ENCODE measurements around the gene MGMT.

DNA sequence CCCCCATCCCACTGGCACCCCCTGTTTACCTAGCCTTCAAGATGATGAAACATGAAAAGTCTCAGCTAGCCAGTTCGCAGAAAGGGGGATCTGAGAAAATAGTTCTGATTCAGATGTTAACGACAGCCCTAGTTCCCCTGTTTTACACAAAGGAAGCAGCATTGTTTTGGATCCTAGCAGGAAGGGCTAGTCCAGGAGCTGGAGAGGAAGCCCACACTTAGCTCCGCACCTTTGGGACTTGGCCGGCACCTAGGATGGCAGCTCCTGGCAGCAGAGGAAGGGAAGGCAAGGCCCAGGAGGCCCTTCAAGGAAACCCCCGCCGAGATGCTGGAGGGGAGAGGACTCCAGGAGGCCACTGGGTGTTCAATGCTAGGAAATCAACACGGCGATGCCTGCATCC lies 29.0 kb upstream of the MGMT start:
- TF ChIP-seq, protein P1, sequence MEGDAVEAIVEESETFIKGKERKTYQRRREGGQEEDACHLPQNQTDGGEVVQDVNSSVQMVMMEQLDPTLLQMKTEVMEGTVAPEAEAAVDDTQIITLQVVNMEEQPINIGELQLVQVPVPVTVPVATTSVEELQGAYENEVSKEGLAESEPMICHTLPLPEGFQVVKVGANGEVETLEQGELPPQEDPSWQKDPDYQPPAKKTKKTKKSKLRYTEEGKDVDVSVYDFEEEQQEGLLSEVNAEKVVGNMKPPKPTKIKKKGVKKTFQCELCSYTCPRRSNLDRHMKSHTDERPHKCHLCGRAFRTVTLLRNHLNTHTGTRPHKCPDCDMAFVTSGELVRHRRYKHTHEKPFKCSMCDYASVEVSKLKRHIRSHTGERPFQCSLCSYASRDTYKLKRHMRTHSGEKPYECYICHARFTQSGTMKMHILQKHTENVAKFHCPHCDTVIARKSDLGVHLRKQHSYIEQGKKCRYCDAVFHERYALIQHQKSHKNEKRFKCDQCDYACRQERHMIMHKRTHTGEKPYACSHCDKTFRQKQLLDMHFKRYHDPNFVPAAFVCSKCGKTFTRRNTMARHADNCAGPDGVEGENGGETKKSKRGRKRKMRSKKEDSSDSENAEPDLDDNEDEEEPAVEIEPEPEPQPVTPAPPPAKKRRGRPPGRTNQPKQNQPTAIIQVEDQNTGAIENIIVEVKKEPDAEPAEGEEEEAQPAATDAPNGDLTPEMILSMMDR (conservative IDR thresholded peaks at IDR 0.05; ENCODE audit: low read depth in 2 of 2): no peak
- TF ChIP-seq ZNF114 (CRISPR knock-in tag; IDR thresholded peaks at IDR 0.05) (no peak), EZH2 (IDR thresholded peaks at IDR 0.05; ENCODE audit: low read depth, unreplicated experiment) (no peak), POLR2AphosphoS5 (IDR thresholded peaks at IDR 0.05; ENCODE audit: low read depth) (no peak), EZH2phosphoT487 (IDR thresholded peaks at IDR 0.05; ENCODE audit: unreplicated experiment) (no peak), JUNB (IDR thresholded peaks at IDR 0.05; ENCODE audit: unreplicated experiment) (no peak), CREB1 (CRISPR knock-in tag; IDR thresholded peaks at IDR 0.05; ENCODE audit: low read depth) (no peak), ZNF331 (CRISPR knock-in tag; IDR thresholded peaks at IDR 0.05; ENCODE audit: low read depth) (no peak)
- TF ChIP-seq, protein P2, sequence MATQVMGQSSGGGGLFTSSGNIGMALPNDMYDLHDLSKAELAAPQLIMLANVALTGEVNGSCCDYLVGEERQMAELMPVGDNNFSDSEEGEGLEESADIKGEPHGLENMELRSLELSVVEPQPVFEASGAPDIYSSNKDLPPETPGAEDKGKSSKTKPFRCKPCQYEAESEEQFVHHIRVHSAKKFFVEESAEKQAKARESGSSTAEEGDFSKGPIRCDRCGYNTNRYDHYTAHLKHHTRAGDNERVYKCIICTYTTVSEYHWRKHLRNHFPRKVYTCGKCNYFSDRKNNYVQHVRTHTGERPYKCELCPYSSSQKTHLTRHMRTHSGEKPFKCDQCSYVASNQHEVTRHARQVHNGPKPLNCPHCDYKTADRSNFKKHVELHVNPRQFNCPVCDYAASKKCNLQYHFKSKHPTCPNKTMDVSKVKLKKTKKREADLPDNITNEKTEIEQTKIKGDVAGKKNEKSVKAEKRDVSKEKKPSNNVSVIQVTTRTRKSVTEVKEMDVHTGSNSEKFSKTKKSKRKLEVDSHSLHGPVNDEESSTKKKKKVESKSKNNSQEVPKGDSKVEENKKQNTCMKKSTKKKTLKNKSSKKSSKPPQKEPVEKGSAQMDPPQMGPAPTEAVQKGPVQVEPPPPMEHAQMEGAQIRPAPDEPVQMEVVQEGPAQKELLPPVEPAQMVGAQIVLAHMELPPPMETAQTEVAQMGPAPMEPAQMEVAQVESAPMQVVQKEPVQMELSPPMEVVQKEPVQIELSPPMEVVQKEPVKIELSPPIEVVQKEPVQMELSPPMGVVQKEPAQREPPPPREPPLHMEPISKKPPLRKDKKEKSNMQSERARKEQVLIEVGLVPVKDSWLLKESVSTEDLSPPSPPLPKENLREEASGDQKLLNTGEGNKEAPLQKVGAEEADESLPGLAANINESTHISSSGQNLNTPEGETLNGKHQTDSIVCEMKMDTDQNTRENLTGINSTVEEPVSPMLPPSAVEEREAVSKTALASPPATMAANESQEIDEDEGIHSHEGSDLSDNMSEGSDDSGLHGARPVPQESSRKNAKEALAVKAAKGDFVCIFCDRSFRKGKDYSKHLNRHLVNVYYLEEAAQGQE (IDR thresholded peaks at IDR 0.05; ENCODE audit: unreplicated experiment): no peak
- TF ChIP-seq, protein P3, sequence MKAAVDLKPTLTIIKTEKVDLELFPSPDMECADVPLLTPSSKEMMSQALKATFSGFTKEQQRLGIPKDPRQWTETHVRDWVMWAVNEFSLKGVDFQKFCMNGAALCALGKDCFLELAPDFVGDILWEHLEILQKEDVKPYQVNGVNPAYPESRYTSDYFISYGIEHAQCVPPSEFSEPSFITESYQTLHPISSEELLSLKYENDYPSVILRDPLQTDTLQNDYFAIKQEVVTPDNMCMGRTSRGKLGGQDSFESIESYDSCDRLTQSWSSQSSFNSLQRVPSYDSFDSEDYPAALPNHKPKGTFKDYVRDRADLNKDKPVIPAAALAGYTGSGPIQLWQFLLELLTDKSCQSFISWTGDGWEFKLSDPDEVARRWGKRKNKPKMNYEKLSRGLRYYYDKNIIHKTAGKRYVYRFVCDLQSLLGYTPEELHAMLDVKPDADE (IDR thresholded peaks at IDR 0.05): no peak
